NOMO-1 treated with dmso at 0.1 percent for 144 hours (cell line): ENCODE measurements around the gene ENPP3.
"Not testable (repeated sequence)": the region's sequence is repeated elsewhere in the genome, so short reads cannot be mapped to it uniquely, and the experiment has no call there.

ENCODE experiments used
- DNase-seq: peaks from one replicate; lab custom pipeline; 2025; ENCODE audit not compliant: unreplicated experiment; lab: John Stamatoyannopoulos, UW

ENPP3 gene

GRCh38 chr6:131731224-131731623 is 94.1 kb downstream of the ENPP3 start:
- DNase-seq: no peak

GRCh38 chr6:131733376-131734016 is 96.4 kb downstream of the ENPP3 start:
- DNase-seq: no peak

GRCh38 chr6:131736003-131736596 is 99.0 kb downstream of the ENPP3 start:
- DNase-seq: no peak

- no peak for DNase-seq
Measured at GRCh38 chr6:131736811-131737210, 99.7 kb downstream of the ENPP3 start.

GRCh38 chr6:131739136-131739535 is 102.0 kb downstream of the ENPP3 start:
- no peak for DNase-seq

- no peak for DNase-seq
Measured at GRCh38 chr6:131740161-131740560, 103.1 kb downstream of the ENPP3 start.

GRCh38 chr6:131741688-131742393 is 104.7 kb downstream of the ENPP3 start:
- DNase-seq: no peak

GRCh38 chr6:131744432-131745287 is 107.6 kb downstream of the ENPP3 start:
- no peak for DNase-seq

GRCh38 chr6:131745476-131745875 is 108.4 kb downstream of the ENPP3 start:
- no peak for DNase-seq

- no peak for DNase-seq
Measured at GRCh38 chr6:131747821-131748353, 110.8 kb downstream of the ENPP3 start.

GRCh38 chr6:131749023-131749422 is 111.9 kb downstream of the ENPP3 start:
- no peak for DNase-seq

GRCh38 chr6:131751012-131751715 is 114.1 kb downstream of the ENPP3 start:
- not testable (repeated sequence) for DNase-seq

- no peak for DNase-seq
Measured at GRCh38 chr6:131754088-131754487, 117.0 kb downstream of the ENPP3 start.

- DNase-seq: no peak
Measured at GRCh38 chr6:131754715-131755567, 117.8 kb downstream of the ENPP3 start.

- DNase-seq: no peak
Measured at GRCh38 chr6:131755597-131755996, 118.5 kb downstream of the ENPP3 start.

- no peak for DNase-seq
Measured at GRCh38 chr6:131756039-131756438, 118.9 kb downstream of the ENPP3 start.

GRCh38 chr6:131758920-131759319 is 121.8 kb downstream of the ENPP3 start:
- DNase-seq: no peak

GRCh38 chr6:131761060-131761761 is 124.1 kb downstream of the ENPP3 start:
- no peak for DNase-seq

- DNase-seq: no peak
Measured at GRCh38 chr6:131761762-131762067, 124.6 kb downstream of the ENPP3 start.
